Heart right ventricle (tissue), 16 donors: ENCODE results near the gene GALNTL6. TPM values are rescaled to one million over a fixed set of nuclear protein-coding genes. Genes with fewer than 3 reads are reported as not detected.

Experiments used
- ATAC-seq, 8 donors: fragments of 200-7000 bp; cut with Tn5 transposase; one replicate each; pipeline ENCODE4 v1.9.1; 2020; ENCODE audit warnings: mild to moderate bottlenecking in 8 of 8, moderate library complexity in 8 of 8, moderate number of reproducible peaks in 1 of 8
- DNase-seq, 2 donors: peaks; one replicate each; pipeline ENCODE4 v3.0.0-alpha.2; 2020
- H3K27ac ChIP-seq, 10 donors: fragments of 200-600 bp; sonication (generic) in 2 of 10; one replicate each; pipeline versions ENCODE4 v1.5.0 to v1.8.0; 2020 to 2022; ENCODE audit warnings: mild to moderate bottlenecking in 3 of 10
- H3K27me3 ChIP-seq, 7 donors: fragments of 200-600 bp; one replicate each; pipeline ENCODE4 v1.8.0; 2021 to 2022; ENCODE audit warnings: mild to moderate bottlenecking in 2 of 7
- H3K36me3 ChIP-seq, 9 donors: fragments of 200-600 bp; sonication (generic) in 1 of 9; one replicate each; pipeline versions ENCODE4 v1.5.0 to v1.8.0; 2020 to 2022; ENCODE audit warnings: mild to moderate bottlenecking in 2 of 9
- H3K4me1 ChIP-seq, 9 donors: fragments of 200-600 bp; sonication (generic) in 1 of 9; one replicate each; pipeline versions ENCODE4 v1.5.0 to v1.8.0; 2020 to 2022; ENCODE audit warnings: mild to moderate bottlenecking in 4 of 9
- H3K4me3 ChIP-seq, 10 donors: fragments of 200-600 bp; sonication (generic) in 2 of 10; one replicate each; pipeline versions ENCODE4 v1.5.0 to v1.8.0; 2020 to 2022; ENCODE audit warnings: mild to moderate bottlenecking in 7 of 10, moderate library complexity in 2 of 10
- H3K9me3 ChIP-seq, 11 donors: fragments of 200-600 bp in 10 of 11; sonication (generic) in 2 of 11; one replicate each; pipeline versions ENCODE4 v1.5.0 to v1.8.0; 2013 to 2022; ENCODE audit warnings: mild to moderate bottlenecking in 2 of 11, control low read depth in 1 of 11, moderate library complexity in 1 of 11
- WGBS, 2 donors: extraction: QIAGEN DNeasy Blood & Tissue Kit; methylation state at CpG; one replicate each; pipeline ENCODE4 v1.1.7; 2013; ENCODE audit warnings: inconsistent platforms in 1 of 2; 5-methylcytosine and 5-hydroxymethylcytosine counted together
- intact Hi-C, 10 donors: fragments of 100-400 bp; cut with DNase I; formaldehyde crosslinking; loops; one replicate each; pipeline versions ENCODE4 v1.11.1 to v1.14.2; 2022
- polyA plus RNA-seq, 2 donors: library from polyadenylated mRNA; stranded (reverse); fragments of 200-250 nt; gene quantifications; one replicate each; pipeline ENCODE4 v1.2.3, GENCODE V29; 2013
- total RNA-seq, 10 donors: library from RNA; stranded (reverse); fragmentation: NEBNext Ultra II Directional in 3 of 10; extraction: Animal tissue kit (Norgen Biotek cat#: 25700) in 3 of 10; gene quantifications; one replicate each; pipeline versions ENCODE4 v1.2.1 to v1.2.4, GENCODE V29; 2021 to 2023
- TF ChIP-seq, protein P1 (sequence below), 9 donors: fragments of 200-600 bp; sonication (generic) in 2 of 9; IDR thresholded peaks; one replicate each; pipeline versions ENCODE4 v1.5.0 to v1.8.0; 2021 to 2022; ENCODE audit warnings: antibody characterized with exemption in 9 of 9, mild to moderate bottlenecking in 5 of 9, moderate library complexity in 1 of 9
- donor health status: Arrhythmogenic right ventricular cardiomyopathy.
- donor health status: ischemic (EF 13 %, LVEDD 7.1; RV severe dilation, severe dysfunction).
- donor health status: healthy with polysubstance abuse.
- donor health status: DM: no; HTN: yes; CAD: no.
- donor health status: DM: no; HTN: no; CAD: no.
- donor health status: ischemic (EF 25% LVEDD 6.9; RV normal size, moderate dysfunction).
- donor health status: ischemic (EF 25% LVEDD 5.7; RV mildly dilated, moderate dysfunction).
- donor health status: healthy.
- donor health status: DM: yes; HTN: yes; CAD: no.
- donor health status: Ischemic cardiomyopathy.
- donor health status: ischemic (EF 35%, LVEDD 5.7; RV mildly dilated, moderate dysfunction).
- donor health status: nonischemic (EF 11% LVEDD 7.7; RV severe dilation, severe dysfunction).
- donor health status: DM: yes; HTN: yes; CAD: no.
- donor health status: PGD.
- donor health status: ischemic (EF 29% LVEDD 5.4; RV normal size, mild dysfunction).
- donor health status: nonischemic (EF 23%, LVEDD 6.1; RV moderate dilation, normal function).

Gene GALNTL6
- total and polyA plus RNA-seq, 12 donors, result 0.14 to 2.6 (median 0.49) TPM; not detected in 6

DNA sequence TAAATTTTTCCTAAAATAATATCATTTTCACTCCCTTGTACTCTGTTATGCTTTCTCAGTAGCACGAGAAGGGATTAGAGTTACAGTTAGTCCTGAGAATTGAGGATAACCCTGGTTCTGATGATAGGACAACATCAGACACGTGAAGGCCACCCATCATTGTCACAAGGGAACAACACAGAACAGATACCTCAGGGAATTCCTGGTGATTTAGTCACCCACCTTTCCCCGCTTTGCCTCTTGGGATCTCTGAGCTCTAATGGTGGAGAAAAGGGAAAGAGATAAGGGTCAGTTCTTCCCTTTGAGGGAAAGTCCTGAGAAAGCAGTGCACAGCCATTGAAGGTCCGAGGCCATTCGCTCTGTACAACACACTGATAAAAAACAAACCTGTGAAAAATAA, 1243.1 kb downstream of the GALNTL6 start:
- WGBS, 2 donors, result 75 to 85% methylated on average over 5 of the region's 5 CpGs
- ATAC-seq, result no peak

DNA sequence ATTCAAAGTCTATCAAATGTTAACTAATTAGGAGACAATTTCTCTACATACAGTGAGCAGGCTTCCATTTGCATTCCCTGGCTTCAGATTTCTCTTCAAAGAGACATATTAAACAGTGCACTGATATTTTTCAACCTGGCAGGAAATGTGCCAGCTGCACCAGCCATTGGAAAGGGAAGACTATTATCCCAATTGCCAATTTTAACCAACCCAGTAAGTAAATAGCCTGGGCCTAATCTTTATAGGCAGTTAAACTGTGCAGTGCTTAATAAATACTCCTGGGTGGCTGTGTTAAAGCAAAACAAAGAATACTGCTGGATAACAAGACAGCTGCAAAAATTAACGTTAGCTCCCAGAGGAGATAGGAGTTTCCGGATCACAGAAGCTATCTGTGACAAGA, 1243.5 kb downstream of the GALNTL6 start:
- H3K4me3 ChIP-seq, result no peak overlapping the region
- 35 to 37% methylated on average over 2 of the region's 2 CpGs for WGBS, 2 donors

More for the DNA sequence above, 1243.1 kb downstream of the GALNTL6 start:
- Histone ChIP-seq H3K9me3 (no peaks in the 10 kb centered on the region), H3K27me3 (peaks cover 0 to 3% (median 0%) of the 10 kb centered on the region in 7 donors), H3K4me3 (no peak overlapping the region), H3K27ac (peak overlapping the region in 3 of 10 donors; percentile 5 to 52 (median 14)), H3K4me1 (peaks cover 0 to 16% (median 0%) of the 10 kb centered on the region in 9 donors), H3K36me3 (no peaks in the 10 kb centered on the region)
- TF ChIP-seq, protein P1, sequence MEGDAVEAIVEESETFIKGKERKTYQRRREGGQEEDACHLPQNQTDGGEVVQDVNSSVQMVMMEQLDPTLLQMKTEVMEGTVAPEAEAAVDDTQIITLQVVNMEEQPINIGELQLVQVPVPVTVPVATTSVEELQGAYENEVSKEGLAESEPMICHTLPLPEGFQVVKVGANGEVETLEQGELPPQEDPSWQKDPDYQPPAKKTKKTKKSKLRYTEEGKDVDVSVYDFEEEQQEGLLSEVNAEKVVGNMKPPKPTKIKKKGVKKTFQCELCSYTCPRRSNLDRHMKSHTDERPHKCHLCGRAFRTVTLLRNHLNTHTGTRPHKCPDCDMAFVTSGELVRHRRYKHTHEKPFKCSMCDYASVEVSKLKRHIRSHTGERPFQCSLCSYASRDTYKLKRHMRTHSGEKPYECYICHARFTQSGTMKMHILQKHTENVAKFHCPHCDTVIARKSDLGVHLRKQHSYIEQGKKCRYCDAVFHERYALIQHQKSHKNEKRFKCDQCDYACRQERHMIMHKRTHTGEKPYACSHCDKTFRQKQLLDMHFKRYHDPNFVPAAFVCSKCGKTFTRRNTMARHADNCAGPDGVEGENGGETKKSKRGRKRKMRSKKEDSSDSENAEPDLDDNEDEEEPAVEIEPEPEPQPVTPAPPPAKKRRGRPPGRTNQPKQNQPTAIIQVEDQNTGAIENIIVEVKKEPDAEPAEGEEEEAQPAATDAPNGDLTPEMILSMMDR (IDR thresholded peaks at IDR 0.05), result no peak
- intact Hi-C loops, result no loop called here
- DNase-seq, result no peak

DNA sequence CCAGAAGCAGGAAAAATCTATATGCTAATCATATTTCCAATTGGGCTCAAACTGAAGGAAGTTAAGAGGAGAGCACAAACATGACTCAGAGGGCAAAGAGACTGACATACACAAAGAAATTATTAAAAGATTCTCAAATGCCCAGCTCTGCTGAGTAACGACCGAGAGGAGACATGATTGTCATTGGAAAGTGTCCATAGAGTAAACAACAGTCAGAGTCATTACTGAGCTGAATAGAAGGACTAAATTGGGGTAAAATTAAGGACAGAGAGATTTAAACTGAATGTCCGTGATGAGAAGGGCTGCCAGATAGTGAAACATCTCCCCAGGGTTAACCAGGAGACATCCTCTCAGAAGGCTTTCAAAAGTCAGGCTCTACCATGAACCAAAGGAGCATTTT, 1244.2 kb downstream of the GALNTL6 start:
- H3K36me3 ChIP-seq, result no peaks in the 10 kb centered on the region
- peak in 3 of 8 donors; percentile 25 to 45 (median 38) for ATAC-seq
- DNase-seq, result no peak
- intact Hi-C loops, result no loop called here
- 57 to 62% methylated on average over 3 of the region's 3 CpGs for WGBS, 2 donors
- TF ChIP-seq, protein P1 (IDR thresholded peaks at IDR 0.05), result no peak
- H3K4me1 ChIP-seq, result peaks cover 0 to 16% (median 0%) of the 10 kb centered on the region in 9 donors
- H3K27ac ChIP-seq, result peak overlapping the region in 7 of 10 donors; percentile 5 to 52 (median 27)
- no peaks in the 10 kb centered on the region for H3K9me3 ChIP-seq
- no peak overlapping the region for H3K4me3 ChIP-seq
- H3K27me3 ChIP-seq, result peaks cover 0 to 3% (median 0%) of the 10 kb centered on the region in 7 donors

More for the DNA sequence above, 1243.5 kb downstream of the GALNTL6 start:
- DNase-seq, result no peak
- peaks cover 0 to 16% (median 0%) of the 10 kb centered on the region in 9 donors for H3K4me1 ChIP-seq
- TF ChIP-seq, protein P1 (IDR thresholded peaks at IDR 0.05), result no peak
- H3K36me3 ChIP-seq, result no peaks in the 10 kb centered on the region
- intact Hi-C loops, result no loop called here
- H3K9me3 ChIP-seq, result no peaks in the 10 kb centered on the region
- no peak for ATAC-seq
- H3K27ac ChIP-seq, result peak overlapping the region in 2 of 10 donors; percentile 5 to 52
- H3K27me3 ChIP-seq, result peaks cover 0 to 3% (median 0%) of the 10 kb centered on the region in 7 donors

DNA sequence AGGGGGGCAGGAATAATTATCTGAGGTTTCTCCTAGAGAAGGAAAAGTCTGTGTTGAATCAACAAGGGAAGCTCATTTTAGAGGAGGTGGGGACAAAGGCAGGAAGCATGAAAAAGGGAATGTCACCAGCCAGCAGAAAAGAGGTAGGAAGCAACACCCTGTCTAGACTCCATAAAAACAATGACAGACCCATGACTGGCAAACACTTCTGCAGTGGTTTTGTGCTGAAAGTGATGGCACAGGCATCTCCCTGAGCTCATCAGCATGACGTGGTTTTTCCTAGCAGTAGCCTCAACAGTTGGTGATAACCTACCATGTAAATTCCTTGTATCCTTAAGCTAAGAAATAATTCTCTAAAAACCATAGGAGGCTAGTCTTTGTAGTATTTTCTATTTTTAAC, 1244.7 kb downstream of the GALNTL6 start:
- Histone ChIP-seq H3K9me3 (no peaks in the 10 kb centered on the region), H3K4me1 (peaks cover 0 to 16% (median 0%) of the 10 kb centered on the region in 9 donors), H3K4me3 (no peak overlapping the region), H3K36me3 (no peaks in the 10 kb centered on the region), H3K27me3 (no peaks in the 10 kb centered on the region), H3K27ac (peak overlapping the region in 7 of 10 donors; percentile 5 to 52 (median 27))
- intact Hi-C loops, result no loop called here
- ATAC-seq (peak in 4 of 8 donors; percentile 14 to 48 (median 34)), DNase-seq (no peak)
- WGBS, 2 donors, result 20 to 34% methylated on average over 1 of the region's 1 CpG
- TF ChIP-seq, protein P1 (IDR thresholded peaks at IDR 0.05), result no peak
